ENCODE data around the gene PRSS38.
"Not testable (repeated sequence)": the region's sequence is repeated elsewhere in the genome, so short reads cannot be mapped to it uniquely, and the experiment has no call there.

Gene PRSS38

DNA sequence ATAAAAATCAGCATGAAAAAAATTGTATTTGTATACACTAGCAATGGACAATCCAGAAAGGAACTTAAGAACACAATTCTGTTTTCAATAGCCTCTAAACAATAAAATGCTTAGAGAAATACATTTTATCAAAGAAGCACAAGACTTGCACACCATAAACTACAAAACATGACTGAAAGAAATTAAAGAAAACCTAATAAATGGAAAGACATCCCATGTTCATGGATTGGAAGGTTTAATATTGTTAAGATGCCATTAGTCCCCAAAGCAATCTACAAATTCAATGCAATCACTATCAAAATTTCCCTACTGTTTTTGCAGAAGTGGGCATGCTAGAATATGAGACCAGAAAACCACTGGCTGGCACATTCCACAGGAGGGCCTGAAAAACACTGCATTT lies 49.4 kb downstream of the PRSS38 start:
- H3K4me3 ChIP-seq (ENCODE audit: low read length) = no peak overlapping the region
- TF ChIP-seq ZNF274 (IDR thresholded peaks at IDR 0.05; ENCODE audit: low read depth, low read length) = no peak

- TF ChIP-seq ZNF274 (IDR thresholded peaks at IDR 0.05; ENCODE audit: low read depth, low read length) = no peak
- H3K4me3 ChIP-seq (ENCODE audit: low read length) = no peak overlapping the region
Observed at GRCh38 chr1:227869279-227869842, 53.9 kb downstream of the PRSS38 start.

DNA sequence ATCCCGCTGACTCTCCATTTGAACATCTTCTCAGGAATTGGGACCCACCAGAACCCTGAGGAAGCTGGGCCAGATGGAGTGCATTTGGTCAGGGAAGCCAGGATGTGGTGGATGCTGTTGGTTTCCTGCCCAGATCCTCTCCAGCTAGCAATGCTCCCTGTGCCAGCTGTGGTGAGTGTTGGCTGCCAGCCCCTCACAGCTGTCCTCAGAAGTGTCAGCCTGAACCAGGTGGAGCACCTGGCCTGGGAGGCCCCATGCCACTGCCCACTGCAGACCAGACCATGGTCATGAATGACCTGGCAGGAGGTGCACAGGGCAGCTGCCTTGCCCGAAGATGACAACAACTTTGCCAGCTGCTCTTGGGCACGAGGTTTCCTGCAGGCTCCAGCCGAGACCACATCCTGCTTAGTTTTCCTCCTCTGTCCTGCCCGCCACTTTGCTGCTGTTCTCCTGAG lies 54.4 kb downstream of the PRSS38 start:
- H3K4me3 ChIP-seq (ENCODE audit: low read length) = no peak overlapping the region
- no peak for TF ChIP-seq ZNF274 (IDR thresholded peaks at IDR 0.05; ENCODE audit: low read depth, low read length)

DNA sequence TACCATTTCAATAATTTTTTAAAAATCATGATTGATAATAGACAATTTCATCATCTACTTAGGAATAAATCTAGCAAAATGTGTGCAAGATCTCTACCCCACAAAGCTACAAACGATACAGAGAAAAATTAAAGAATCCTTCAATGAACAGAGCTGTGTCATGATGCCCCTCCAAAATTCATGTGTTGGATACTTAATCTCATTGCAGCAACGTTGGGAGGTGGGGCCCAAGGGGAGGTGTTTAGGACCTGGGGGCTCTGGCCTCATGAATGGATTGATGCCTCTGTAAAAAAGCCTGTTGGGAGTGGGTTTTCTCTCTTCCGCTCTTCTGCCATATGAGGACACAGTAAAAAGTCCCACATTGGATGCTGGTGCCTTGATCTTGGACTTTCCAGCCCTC lies 54.9 kb downstream of the PRSS38 start:
- TF ChIP-seq ZNF274 (IDR thresholded peaks at IDR 0.05; ENCODE audit: low read depth, low read length) = no peak
- no peak overlapping the region for H3K4me3 ChIP-seq (ENCODE audit: low read length)

GRCh38 chr1:227871892-227872291 lies 56.4 kb downstream of the PRSS38 start:
- H3K4me3 ChIP-seq (ENCODE audit: low read length) = not testable (repeated sequence)

GRCh38 chr1:227877810-227878209 lies 62.3 kb downstream of the PRSS38 start:
- not testable (repeated sequence) for H3K4me3 ChIP-seq (ENCODE audit: low read length)

GRCh38 chr1:227880342-227880924 lies 65.0 kb downstream of the PRSS38 start:
- no peak overlapping the region for H3K4me3 ChIP-seq (ENCODE audit: low read length)
- TF ChIP-seq ZNF274 (IDR thresholded peaks at IDR 0.05; ENCODE audit: low read depth, low read length) = no peak

GRCh38 chr1:227883073-227883520 lies 67.6 kb downstream of the PRSS38 start:
- no peak overlapping the region for H3K4me3 ChIP-seq (ENCODE audit: low read length)
- no peak for TF ChIP-seq ZNF274 (IDR thresholded peaks at IDR 0.05; ENCODE audit: low read depth, low read length)

DNA sequence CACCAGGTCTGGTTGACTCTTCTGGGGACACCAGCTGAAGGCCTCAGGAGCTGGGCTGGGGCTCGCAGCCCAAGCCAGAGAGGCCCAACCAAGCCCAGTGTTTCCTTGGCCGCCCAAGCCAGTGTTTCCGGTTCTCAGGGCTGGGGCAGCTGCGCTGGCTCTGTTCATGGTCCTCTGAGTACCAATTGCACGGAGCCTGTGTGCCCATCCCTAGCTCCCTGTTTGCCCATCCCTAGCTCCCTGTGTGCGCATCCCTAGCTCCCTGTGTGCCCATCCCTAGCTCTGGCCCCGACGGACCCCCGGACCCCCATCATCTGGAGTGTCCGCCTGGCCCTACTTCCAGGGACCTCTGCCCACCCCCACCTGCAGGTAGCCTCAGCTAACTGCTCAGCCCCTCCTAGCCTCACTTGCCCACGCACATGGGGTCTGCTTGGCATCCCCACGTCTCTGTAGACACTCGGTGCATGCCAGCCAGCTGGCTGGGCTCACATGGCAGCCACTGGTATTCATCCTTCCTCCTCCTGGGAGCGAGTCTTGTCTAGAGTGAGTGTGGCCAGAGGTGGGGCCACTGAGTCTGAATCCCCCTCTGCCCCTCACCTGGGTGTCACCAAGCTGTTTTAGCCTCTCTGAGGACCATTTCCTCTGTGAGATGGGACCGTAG lies 68.3 kb downstream of the PRSS38 start:
- H3K4me3 ChIP-seq (ENCODE audit: low read length) = no peak overlapping the region
- no peak for TF ChIP-seq ZNF274 (IDR thresholded peaks at IDR 0.05; ENCODE audit: low read depth, low read length)

DNA sequence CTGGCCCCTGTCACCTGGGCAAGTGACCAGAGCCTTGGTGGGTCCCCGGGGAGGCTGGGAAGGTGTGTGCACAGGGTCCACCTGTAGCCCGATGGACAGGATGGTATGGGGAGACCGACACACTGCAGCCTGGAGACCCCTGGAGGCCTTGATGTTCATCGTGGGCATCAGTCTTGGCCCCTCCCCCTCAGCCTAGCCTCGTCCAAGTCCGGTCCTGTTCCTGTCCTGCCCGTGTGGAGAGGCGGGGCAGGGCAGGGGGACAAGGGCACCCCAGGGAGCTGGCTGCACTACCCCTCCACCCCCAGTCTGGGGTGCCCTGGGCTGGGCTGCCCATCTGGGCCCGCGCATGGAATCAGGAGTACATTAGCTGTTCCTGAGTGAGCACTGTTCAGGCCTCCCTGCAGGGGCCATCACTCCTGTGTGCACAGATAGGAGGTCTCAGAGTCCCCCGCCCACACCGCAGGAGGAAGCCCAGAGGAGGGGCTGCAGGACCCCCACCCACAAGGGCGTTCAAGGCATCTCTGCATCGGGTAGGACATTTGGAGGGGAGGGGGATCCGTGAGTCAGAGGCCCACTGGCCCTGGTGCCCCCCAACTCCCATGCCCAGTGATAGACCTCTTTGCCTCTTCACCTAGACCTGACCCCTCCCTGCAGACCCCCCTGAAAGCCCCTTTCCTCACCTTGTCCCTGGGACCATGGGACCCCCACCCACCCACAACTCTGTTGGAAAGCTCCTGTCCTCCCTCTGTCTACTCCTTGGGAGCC lies 69.1 kb downstream of the PRSS38 start:
- no peak overlapping the region for H3K4me3 ChIP-seq (ENCODE audit: low read length)
- no peak for TF ChIP-seq ZNF274 (IDR thresholded peaks at IDR 0.05; ENCODE audit: low read depth, low read length)

DNA sequence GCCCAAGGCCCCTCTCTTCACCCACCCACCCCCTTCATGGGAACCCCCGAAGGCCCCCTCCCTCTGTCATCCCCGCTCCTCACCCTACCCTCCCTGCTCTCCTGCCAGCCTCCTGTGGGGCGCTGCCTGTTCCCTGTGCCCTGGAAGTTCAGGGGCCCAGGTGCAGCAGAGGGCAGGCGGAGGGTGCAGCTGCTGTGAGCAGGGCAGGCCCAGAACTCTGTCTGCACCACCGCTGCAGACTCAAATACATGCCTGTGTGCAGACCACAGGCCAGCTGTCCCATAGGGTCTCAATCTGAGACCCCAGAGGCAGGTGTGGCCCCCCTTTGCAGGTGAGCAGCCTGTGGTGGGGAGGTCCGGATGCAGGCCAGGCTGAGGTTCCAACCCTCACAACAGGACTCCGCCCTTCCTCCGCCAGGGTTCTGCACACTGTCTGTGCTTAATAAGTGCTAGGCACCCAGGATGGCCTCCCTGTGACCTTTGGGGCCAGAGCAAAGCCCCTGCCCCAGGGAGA lies 69.7 kb downstream of the PRSS38 start:
- H3K4me3 ChIP-seq (ENCODE audit: low read length) = no peak overlapping the region
- no peak for TF ChIP-seq ZNF274 (IDR thresholded peaks at IDR 0.05; ENCODE audit: low read depth, low read length)

- TF ChIP-seq ZNF274 (IDR thresholded peaks at IDR 0.05; ENCODE audit: low read depth, low read length) = no peak
- H3K4me3 ChIP-seq (ENCODE audit: low read length) = no peak overlapping the region
Observed at GRCh38 chr1:227885648-227886502, 70.4 kb downstream of the PRSS38 start.

GRCh38 chr1:227886503-227886961 lies 71.1 kb downstream of the PRSS38 start:
- no peak overlapping the region for H3K4me3 ChIP-seq (ENCODE audit: low read length)
- TF ChIP-seq ZNF274 (IDR thresholded peaks at IDR 0.05; ENCODE audit: low read depth, low read length) = no peak
